ENCODE results near the gene IFITM5. TPM values are rescaled to one million over a fixed set of nuclear protein-coding genes. Genes with fewer than 3 reads are reported as not detected.

The IFITM5 gene
- total RNA-seq, 1 donor from 2014 or later, result not detected

- H3K27me3 Mint-ChIP-seq, result no peaks in the 10 kb centered on the region
- no peak overlapping the region for H3K4me3 Mint-ChIP-seq
- no peak for DNase-seq (ENCODE audit: extremely low spot score, unreplicated experiment)
- H3K36me3 Mint-ChIP-seq, result no peaks in the 10 kb centered on the region
- H3K9me3 Mint-ChIP-seq, result peaks cover 4% of the 10 kb centered on the region
- no peaks in the 10 kb centered on the region for H3K4me1 Mint-ChIP-seq (ENCODE audit: unreplicated experiment)
- no peak for TF ChIP-seq CTCF (conservative IDR thresholded peaks at IDR 0.05)
- peak overlapping the region; percentile 41 for H3K27ac Mint-ChIP-seq
Observed at GRCh38 chr11:257766-258493, 41.4 kb downstream of the IFITM5 start.

- H3K27ac Mint-ChIP-seq, result no peak overlapping the region
- no peaks in the 10 kb centered on the region for H3K36me3 Mint-ChIP-seq
- DNase-seq (ENCODE audit: extremely low spot score, unreplicated experiment), result no peak
- no peak for TF ChIP-seq CTCF (conservative IDR thresholded peaks at IDR 0.05)
- H3K9me3 Mint-ChIP-seq, result peaks cover 2% of the 10 kb centered on the region
- no peaks in the 10 kb centered on the region for H3K27me3 Mint-ChIP-seq
- H3K4me1 Mint-ChIP-seq (ENCODE audit: unreplicated experiment), result no peaks in the 10 kb centered on the region
- no peak overlapping the region for H3K4me3 Mint-ChIP-seq
Observed at GRCh38 chr11:256952-257737, 42.2 kb downstream of the IFITM5 start.

GRCh38 chr11:255816-256215, 43.5 kb downstream of the IFITM5 start:
- no peak for TF ChIP-seq CTCF (conservative IDR thresholded peaks at IDR 0.05)
- Mint-ChIP-seq H3K4me1 (ENCODE audit: unreplicated experiment) (no peaks in the 10 kb centered on the region), H3K27ac (no peak overlapping the region), H3K27me3 (no peaks in the 10 kb centered on the region), H3K9me3 (no peaks in the 10 kb centered on the region), H3K36me3 (peaks cover 5% of the 10 kb centered on the region), H3K4me3 (no peak overlapping the region)
- no peak for DNase-seq (ENCODE audit: extremely low spot score, unreplicated experiment)

GRCh38 chr11:255176-255575, 44.1 kb downstream of the IFITM5 start:
- Mint-ChIP-seq H3K36me3 (peaks cover 5% of the 10 kb centered on the region), H3K4me1 (ENCODE audit: unreplicated experiment) (no peaks in the 10 kb centered on the region), H3K27me3 (no peaks in the 10 kb centered on the region), H3K27ac (no peak overlapping the region), H3K4me3 (no peak overlapping the region), H3K9me3 (no peaks in the 10 kb centered on the region)
- DNase-seq (ENCODE audit: extremely low spot score, unreplicated experiment), result no peak
- TF ChIP-seq CTCF (conservative IDR thresholded peaks at IDR 0.05), result no peak

GRCh38 chr11:253886-254270, 45.4 kb downstream of the IFITM5 start:
- no peaks in the 10 kb centered on the region for H3K27me3 Mint-ChIP-seq
- no peaks in the 10 kb centered on the region for H3K9me3 Mint-ChIP-seq
- H3K4me1 Mint-ChIP-seq (ENCODE audit: unreplicated experiment), result no peaks in the 10 kb centered on the region
- peaks cover 9% of the 10 kb centered on the region for H3K36me3 Mint-ChIP-seq
- no peak overlapping the region for H3K27ac Mint-ChIP-seq
- TF ChIP-seq CTCF (conservative IDR thresholded peaks at IDR 0.05), result no peak
- no peak overlapping the region for H3K4me3 Mint-ChIP-seq
- no peak for DNase-seq (ENCODE audit: extremely low spot score, unreplicated experiment)

Measured in type B pancreatic cell (in vitro differentiated cells).